ENCODE measurements around the gene MIER1. TPM values are rescaled to one million over a fixed set of nuclear protein-coding genes. Genes with fewer than 3 reads are reported as not detected.

Gene MIER1
- total RNA-seq, 4 donors from 2014 or later = 37.2 to 52.1 (median 43.3) TPM

GRCh38 chr1:66916320-66916719 is 8.5 kb upstream of the MIER1 start:
- intact Hi-C loops (cut with DNase I) = no loop called here
- TF ChIP-seq CTCF (IDR thresholded peaks at IDR 0.05) = no peak
- no peak for TF ChIP-seq POLR2A (IDR thresholded peaks at IDR 0.05)

GRCh38 chr1:66917476-66917875 is 7.3 kb upstream of the MIER1 start:
- 95 to 98% methylated on average over 1 of the region's 1 CpG for WGBS, 2 donors
- intact Hi-C loops (cut with DNase I) = no loop called here

More at GRCh38 chr1:66916320-66916719, 8.5 kb upstream of the MIER1 start:
- H3K4me1 ChIP-seq = no peaks in the 10 kb centered on the region
- no peaks in the 10 kb centered on the region for H3K27me3 ChIP-seq
- DNase-seq = no peak
- no peak overlapping the region for H3K4me3 ChIP-seq (replicated peaks in 1 of 3)
- H3K36me3 ChIP-seq = no peaks in the 10 kb centered on the region
- 54 to 59% methylated on average over 2 of the region's 2 CpGs for WGBS, 2 donors
- no peak overlapping the region for H3K27ac ChIP-seq
- H3K9me3 ChIP-seq = no peaks in the 10 kb centered on the region

GRCh38 chr1:66919063-66919462 is 5.7 kb upstream of the MIER1 start:
- intact Hi-C loops (cut with DNase I) = no loop called here
- 92 to 94% methylated on average over 1 of the region's 1 CpG for WGBS, 2 donors

More at GRCh38 chr1:66917476-66917875, 7.3 kb upstream of the MIER1 start:
- no peak for DNase-seq
- H3K27me3 ChIP-seq = no peaks in the 10 kb centered on the region
- H3K9me3 ChIP-seq = no peaks in the 10 kb centered on the region
- no peak overlapping the region for H3K4me3 ChIP-seq (replicated peaks in 1 of 3)
- H3K36me3 ChIP-seq = no peaks in the 10 kb centered on the region
- no peaks in the 10 kb centered on the region for H3K4me1 ChIP-seq
- H3K27ac ChIP-seq = no peak overlapping the region
- TF ChIP-seq CTCF (IDR thresholded peaks at IDR 0.05) (no peak), POLR2A (IDR thresholded peaks at IDR 0.05) (no peak)

GRCh38 chr1:66919828-66920227 is 5.0 kb upstream of the MIER1 start:
- intact Hi-C loops (cut with DNase I) = no loop called here
- TF ChIP-seq CTCF (IDR thresholded peaks at IDR 0.05) = no peak
- TF ChIP-seq POLR2A (IDR thresholded peaks at IDR 0.05) = no peak
- Histone ChIP-seq H3K36me3 (no peaks in the 10 kb centered on the region), H3K4me3 (replicated peaks in 1 of 3) (no peak overlapping the region), H3K27me3 (no peaks in the 10 kb centered on the region), H3K27ac (no peak overlapping the region), H3K9me3 (no peaks in the 10 kb centered on the region), H3K4me1 (peaks cover 8 to 16% of the 10 kb centered on the region in 2 donors)
- DNase-seq = no peak
- WGBS, 2 donors = 95 to 98% methylated on average over 3 of the region's 3 CpGs

More at GRCh38 chr1:66919063-66919462, 5.7 kb upstream of the MIER1 start:
- Histone ChIP-seq H3K36me3 (no peaks in the 10 kb centered on the region), H3K4me1 (peaks cover 7 to 14% of the 10 kb centered on the region in 2 donors), H3K4me3 (replicated peaks in 1 of 3) (no peak overlapping the region), H3K9me3 (no peaks in the 10 kb centered on the region), H3K27me3 (no peaks in the 10 kb centered on the region), H3K27ac (no peak overlapping the region)
- TF ChIP-seq CTCF (IDR thresholded peaks at IDR 0.05) (no peak), POLR2A (IDR thresholded peaks at IDR 0.05) (no peak)
- no peak for DNase-seq

- no peak overlapping the region for H3K4me3 ChIP-seq (replicated peaks in 1 of 3)
- peaks cover 8 to 17% of the 10 kb centered on the region in 2 donors for H3K4me1 ChIP-seq
- no peaks in the 10 kb centered on the region for H3K27me3 ChIP-seq
- intact Hi-C loops (cut with DNase I) = no loop called here
- no peaks in the 10 kb centered on the region for H3K36me3 ChIP-seq
- H3K9me3 ChIP-seq = no peaks in the 10 kb centered on the region
- no peak for TF ChIP-seq CTCF (IDR thresholded peaks at IDR 0.05)
- TF ChIP-seq POLR2A (IDR thresholded peaks at IDR 0.05) = no peak
- H3K27ac ChIP-seq = no peak overlapping the region
- 92 to 95% methylated on average over 2 of the region's 2 CpGs for WGBS, 2 donors
- DNase-seq = no peak
Observed at GRCh38 chr1:66920543-66920942, 4.2 kb upstream of the MIER1 start.
